Measurements from ENCODE around the gene PTH1R. TPM values are rescaled to one million over a fixed set of nuclear protein-coding genes. Genes with fewer than 3 reads are reported as not detected.

The PTH1R gene
- polyA plus RNA-seq, 4 donors = 0.67 to 45.8 (median 3.5) TPM

GRCh38 chr3:46931631-46932331 is 54.3 kb downstream of the PTH1R start:
- Histone ChIP-seq H3K36me3 (ENCODE audit: control insufficient read depth in 3 of 3, insufficient read depth in 2 of 3, low read depth in 1 of 3, low read length in 3 of 3) (peaks cover 0 to 79% (median 0%) of the 10 kb centered on the region in 3 donors), H3K9me3 (ENCODE audit: control insufficient read depth in 2 of 2, insufficient read depth in 1 of 2, low read depth in 1 of 2, low read length in 1 of 2) (peaks cover 0 to 2% of the 10 kb centered on the region in 2 donors), H3K27me3 (ENCODE audit: control insufficient read depth in 3 of 3, insufficient read depth in 3 of 3, low read length in 3 of 3) (no peaks in the 10 kb centered on the region), H3K4me1 (ENCODE audit: control insufficient read depth in 3 of 3, insufficient read depth in 2 of 3, low read depth in 1 of 3, low read length in 2 of 3) (peaks cover 47 to 85% (median 48%) of the 10 kb centered on the region in 3 donors), H3K27ac (ENCODE audit: low read depth in 1 of 3, low read length in 2 of 3) (peak overlapping the region; percentile 74 to 88 (median 84)), H3K4me3 (ENCODE audit: low read depth in 1 of 3, low read length in 3 of 3) (no peak overlapping the region)
- peak; percentile 83 to 87 for DNase-seq
- WGBS, 3 donors = 12 to 22% (median 18%) methylated on average over 6 of the region's 6 CpGs
- FAIRE-seq = no peak

DNA sequence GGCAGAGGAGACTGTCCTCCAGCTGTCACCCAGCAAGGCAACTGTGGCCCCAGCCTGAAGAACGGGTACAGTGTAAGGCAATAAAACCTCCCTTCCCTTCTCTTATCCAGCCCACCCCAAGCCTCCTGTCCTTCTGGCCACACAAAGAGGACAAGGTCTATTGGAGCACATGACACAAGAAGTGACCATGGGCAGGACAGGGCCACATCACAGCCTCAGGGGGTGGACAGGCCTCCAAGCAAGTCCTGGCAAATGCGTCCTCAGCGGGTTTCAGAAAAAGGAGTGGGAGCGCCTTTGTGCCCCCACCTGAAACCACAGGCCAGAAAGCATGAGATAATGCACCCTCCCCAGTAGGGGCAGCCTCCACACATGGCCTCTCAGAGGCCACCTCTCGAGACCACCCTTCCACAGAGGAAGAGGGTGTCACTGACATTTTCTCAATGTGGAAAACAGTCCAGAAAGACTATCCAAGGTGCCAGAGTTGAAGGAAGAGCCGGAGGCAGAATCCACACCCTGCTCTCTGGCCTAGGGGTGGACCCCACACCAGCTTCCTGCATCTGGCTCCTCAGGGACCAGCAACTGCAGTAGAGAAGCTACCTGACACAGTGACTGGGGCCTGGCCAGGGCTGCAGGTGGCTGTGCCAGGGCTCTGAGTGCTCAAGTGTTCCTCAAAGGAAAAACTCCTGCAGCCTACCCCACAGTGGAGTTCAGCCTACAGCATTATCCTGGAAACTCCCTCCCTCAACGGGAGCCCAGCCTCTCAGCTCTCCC is 55.1 kb downstream of the PTH1R start:
- no peak overlapping the region for H3K4me3 ChIP-seq (ENCODE audit: low read depth in 1 of 3, low read length in 3 of 3)
- peaks cover 42 to 85% (median 48%) of the 10 kb centered on the region in 3 donors for H3K4me1 ChIP-seq (ENCODE audit: control insufficient read depth in 3 of 3, insufficient read depth in 2 of 3, low read depth in 1 of 3, low read length in 2 of 3)
- peak overlapping the region; percentile 69 to 88 (median 84) for H3K27ac ChIP-seq (ENCODE audit: low read depth in 1 of 3, low read length in 2 of 3)
- peaks cover 0 to 2% of the 10 kb centered on the region in 2 donors for H3K9me3 ChIP-seq (ENCODE audit: control insufficient read depth in 2 of 2, insufficient read depth in 1 of 2, low read depth in 1 of 2, low read length in 1 of 2)
- peaks cover 0 to 79% (median 2%) of the 10 kb centered on the region in 3 donors for H3K36me3 ChIP-seq (ENCODE audit: control insufficient read depth in 3 of 3, insufficient read depth in 2 of 3, low read depth in 1 of 3, low read length in 3 of 3)
- 48 to 57% (median 51%) methylated on average over 7 of the region's 7 CpGs for WGBS, 3 donors
- DNase-seq = peak; percentile 35 to 49
- H3K27me3 ChIP-seq (ENCODE audit: control insufficient read depth in 3 of 3, insufficient read depth in 3 of 3, low read length in 3 of 3) = no peaks in the 10 kb centered on the region
- no peak for FAIRE-seq

DNA sequence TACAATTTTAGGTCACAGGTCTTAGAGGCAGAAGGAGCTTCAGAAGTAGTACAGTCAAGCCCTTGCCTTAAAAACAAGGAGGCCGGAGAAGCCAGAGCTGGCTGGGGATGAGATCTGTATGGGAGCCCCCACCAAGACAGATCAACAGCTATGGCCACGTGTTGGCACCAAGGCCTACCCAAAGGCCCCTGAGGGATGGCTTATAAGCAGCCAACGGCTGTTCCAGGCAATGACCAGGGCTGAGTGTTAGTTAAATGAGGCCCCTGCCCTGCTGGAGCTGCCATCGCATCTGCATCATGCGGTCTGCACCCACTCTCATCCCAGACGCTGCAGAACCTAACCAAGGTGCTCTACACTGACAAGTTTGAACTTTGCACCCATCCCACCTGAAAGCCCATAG is 55.7 kb downstream of the PTH1R start:
- peaks cover 0 to 80% (median 2%) of the 10 kb centered on the region in 3 donors for H3K36me3 ChIP-seq (ENCODE audit: control insufficient read depth in 3 of 3, insufficient read depth in 2 of 3, low read depth in 1 of 3, low read length in 3 of 3)
- 58 to 73% (median 63%) methylated on average over 6 of the region's 6 CpGs for WGBS, 3 donors
- H3K27ac ChIP-seq (ENCODE audit: low read depth in 1 of 3, low read length in 2 of 3) = peak overlapping the region; percentile 69 to 88 (median 84)
- FAIRE-seq = no peak
- H3K4me3 ChIP-seq (ENCODE audit: low read depth in 1 of 3, low read length in 3 of 3) = no peak overlapping the region
- H3K9me3 ChIP-seq (ENCODE audit: control insufficient read depth in 2 of 2, insufficient read depth in 1 of 2, low read depth in 1 of 2, low read length in 1 of 2) = peaks cover 0 to 2% of the 10 kb centered on the region in 2 donors
- DNase-seq = no peak
- peaks cover 42 to 85% (median 48%) of the 10 kb centered on the region in 3 donors for H3K4me1 ChIP-seq (ENCODE audit: control insufficient read depth in 3 of 3, insufficient read depth in 2 of 3, low read depth in 1 of 3, low read length in 2 of 3)
- no peaks in the 10 kb centered on the region for H3K27me3 ChIP-seq (ENCODE audit: control insufficient read depth in 3 of 3, insufficient read depth in 3 of 3, low read length in 3 of 3)

DNA sequence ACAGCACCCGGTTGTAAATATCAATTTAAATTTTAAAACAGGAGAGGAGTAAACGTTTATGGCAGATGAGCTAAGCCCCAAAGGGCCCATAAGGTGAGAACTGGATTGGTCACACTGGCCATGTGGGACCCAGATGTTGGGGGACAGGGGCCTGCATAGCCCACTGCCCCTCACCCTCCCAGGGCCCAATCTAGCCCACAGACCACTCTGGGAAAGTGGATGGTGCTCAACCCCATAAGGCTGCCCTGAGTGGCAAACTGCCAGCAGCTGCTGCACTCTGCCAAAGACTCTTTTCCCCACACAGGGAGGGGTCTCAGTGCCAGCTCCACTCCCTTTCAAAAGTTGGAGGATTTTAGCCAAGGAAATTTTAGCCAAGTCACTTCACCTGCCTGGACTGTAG is 56.6 kb downstream of the PTH1R start:
- 50 to 53% (median 51%) methylated on average over 2 of the region's 2 CpGs for WGBS, 3 donors
- Histone ChIP-seq H3K9me3 (ENCODE audit: control insufficient read depth in 2 of 2, insufficient read depth in 1 of 2, low read depth in 1 of 2, low read length in 1 of 2) (no peaks in the 10 kb centered on the region), H3K36me3 (ENCODE audit: control insufficient read depth in 3 of 3, insufficient read depth in 2 of 3, low read depth in 1 of 3, low read length in 3 of 3) (peaks cover 0 to 83% (median 2%) of the 10 kb centered on the region in 3 donors), H3K27me3 (ENCODE audit: control insufficient read depth in 3 of 3, insufficient read depth in 3 of 3, low read length in 3 of 3) (no peaks in the 10 kb centered on the region), H3K4me1 (ENCODE audit: control insufficient read depth in 3 of 3, insufficient read depth in 2 of 3, low read depth in 1 of 3, low read length in 2 of 3) (peaks cover 42 to 92% (median 48%) of the 10 kb centered on the region in 3 donors), H3K27ac (ENCODE audit: low read depth in 1 of 3, low read length in 2 of 3) (peak overlapping the region in 2 of 3 donors; percentile 84 to 89), H3K4me3 (ENCODE audit: low read depth in 1 of 3, low read length in 3 of 3) (no peak overlapping the region)
- FAIRE-seq (no peak), DNase-seq (no peak)

DNA sequence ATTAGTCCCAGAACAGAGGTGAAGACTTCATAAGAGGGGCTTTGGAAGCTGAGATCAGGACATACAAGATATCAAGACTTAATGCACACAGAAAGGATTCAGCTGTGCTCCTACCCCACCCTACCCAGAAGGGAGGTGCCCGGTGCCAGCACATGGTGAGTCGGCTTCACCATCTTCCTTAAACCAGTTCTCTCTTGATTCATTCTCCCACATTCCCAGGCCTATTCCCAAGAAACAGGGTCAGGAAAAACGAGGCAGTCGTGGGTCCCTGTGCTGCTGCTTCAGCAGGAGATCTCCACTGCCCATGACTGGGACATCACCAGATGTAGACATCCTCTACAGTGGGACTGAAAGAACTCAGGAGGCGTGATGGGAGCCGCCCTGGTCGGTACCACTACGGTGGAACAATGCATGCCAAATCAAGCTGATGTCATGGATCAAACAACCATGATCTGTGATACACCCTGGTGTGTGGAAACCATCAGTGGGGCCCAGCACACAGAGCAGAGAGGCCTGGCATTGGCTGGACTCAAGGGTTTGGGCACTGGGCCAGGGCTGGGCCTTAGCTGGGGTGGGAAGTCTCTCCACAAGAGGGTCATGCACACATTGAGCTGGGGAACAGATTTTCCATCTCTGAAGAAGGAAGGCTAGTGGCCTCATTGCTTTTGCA is 57.1 kb downstream of the PTH1R start:
- peaks cover 43 to 97% (median 48%) of the 10 kb centered on the region in 3 donors for H3K4me1 ChIP-seq (ENCODE audit: control insufficient read depth in 3 of 3, insufficient read depth in 2 of 3, low read depth in 1 of 3, low read length in 2 of 3)
- WGBS, 3 donors = 62 to 76% (median 70%) methylated on average over 8 of the region's 8 CpGs
- H3K27me3 ChIP-seq (ENCODE audit: control insufficient read depth in 3 of 3, insufficient read depth in 3 of 3, low read length in 3 of 3) = no peaks in the 10 kb centered on the region
- H3K36me3 ChIP-seq (ENCODE audit: control insufficient read depth in 3 of 3, insufficient read depth in 2 of 3, low read depth in 1 of 3, low read length in 3 of 3) = peaks cover 0 to 84% (median 2%) of the 10 kb centered on the region in 3 donors
- H3K9me3 ChIP-seq (ENCODE audit: control insufficient read depth in 2 of 2, insufficient read depth in 1 of 2, low read depth in 1 of 2, low read length in 1 of 2) = no peaks in the 10 kb centered on the region
- no peak for FAIRE-seq
- no peak for DNase-seq
- H3K4me3 ChIP-seq (ENCODE audit: low read depth in 1 of 3, low read length in 3 of 3) = no peak overlapping the region
- H3K27ac ChIP-seq (ENCODE audit: low read depth in 1 of 3, low read length in 2 of 3) = peak overlapping the region; percentile 64 to 89 (median 84)

- no peak for FAIRE-seq
Observed at GRCh38 chr3:46935168-46935858, 57.8 kb downstream of the PTH1R start.

DNA sequence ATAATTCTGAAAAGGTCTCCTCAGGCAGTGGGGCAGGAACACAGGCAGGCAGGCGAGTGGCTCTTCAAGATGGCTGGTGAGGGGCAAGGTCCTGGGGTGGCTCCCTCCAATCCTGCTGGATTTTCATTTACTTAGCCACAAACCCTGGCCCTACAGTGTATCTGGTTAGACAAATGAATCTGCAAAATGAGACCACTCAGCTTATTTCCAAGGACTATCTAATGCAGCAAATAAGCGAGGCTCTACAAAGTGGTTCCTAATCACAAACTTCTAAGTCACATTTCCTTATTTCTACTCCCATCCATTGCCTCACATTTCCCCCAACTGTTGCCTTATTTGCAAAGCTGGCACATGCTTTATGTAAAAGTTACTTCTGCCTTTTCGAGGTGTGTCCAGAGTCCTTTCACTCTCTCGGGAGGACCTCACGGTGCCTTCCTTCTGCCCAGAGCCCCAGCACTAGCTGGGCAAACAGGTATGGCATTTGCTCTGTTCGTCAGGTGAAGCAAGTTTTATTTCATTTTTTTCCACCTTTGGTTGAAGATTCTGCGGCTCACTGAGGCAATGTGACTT is 58.6 kb downstream of the PTH1R start:
- no peaks in the 10 kb centered on the region for H3K27me3 ChIP-seq (ENCODE audit: control insufficient read depth in 3 of 3, insufficient read depth in 3 of 3, low read length in 3 of 3)
- 77 to 78% (median 78%) methylated on average over 7 of the region's 7 CpGs for WGBS, 3 donors
- peak overlapping the region; percentile 60 to 89 (median 67) for H3K27ac ChIP-seq (ENCODE audit: low read depth in 1 of 3, low read length in 2 of 3)
- H3K9me3 ChIP-seq (ENCODE audit: control insufficient read depth in 2 of 2, insufficient read depth in 1 of 2, low read depth in 1 of 2, low read length in 1 of 2) = no peaks in the 10 kb centered on the region
- FAIRE-seq = no peak
- no peak for DNase-seq
- peaks cover 0 to 87% (median 4%) of the 10 kb centered on the region in 3 donors for H3K36me3 ChIP-seq (ENCODE audit: control insufficient read depth in 3 of 3, insufficient read depth in 2 of 3, low read depth in 1 of 3, low read length in 3 of 3)
- no peak overlapping the region for H3K4me3 ChIP-seq (ENCODE audit: low read depth in 1 of 3, low read length in 3 of 3)
- H3K4me1 ChIP-seq (ENCODE audit: control insufficient read depth in 3 of 3, insufficient read depth in 2 of 3, low read depth in 1 of 3, low read length in 2 of 3) = peaks cover 35 to 100% (median 41%) of the 10 kb centered on the region in 3 donors

More at GRCh38 chr3:46935168-46935858, 57.8 kb downstream of the PTH1R start:
- H3K27me3 ChIP-seq (ENCODE audit: control insufficient read depth in 3 of 3, insufficient read depth in 3 of 3, low read length in 3 of 3) = no peaks in the 10 kb centered on the region
- 46 to 67% (median 59%) methylated on average over 7 of the region's 7 CpGs for WGBS, 3 donors
- peak overlapping the region; percentile 64 to 89 (median 84) for H3K27ac ChIP-seq (ENCODE audit: low read depth in 1 of 3, low read length in 2 of 3)
- H3K4me1 ChIP-seq (ENCODE audit: control insufficient read depth in 3 of 3, insufficient read depth in 2 of 3, low read depth in 1 of 3, low read length in 2 of 3) = peaks cover 42 to 100% (median 48%) of the 10 kb centered on the region in 3 donors
- H3K36me3 ChIP-seq (ENCODE audit: control insufficient read depth in 3 of 3, insufficient read depth in 2 of 3, low read depth in 1 of 3, low read length in 3 of 3) = peaks cover 0 to 87% (median 4%) of the 10 kb centered on the region in 3 donors
- H3K4me3 ChIP-seq (ENCODE audit: low read depth in 1 of 3, low read length in 3 of 3) = no peak overlapping the region
- DNase-seq = peak; percentile 93
- H3K9me3 ChIP-seq (ENCODE audit: control insufficient read depth in 2 of 2, insufficient read depth in 1 of 2, low read depth in 1 of 2, low read length in 1 of 2) = no peaks in the 10 kb centered on the region

All from small intestine (tissue), 7 donors.